Neural progenitor cell (in vitro differentiated cells): ENCODE results near the gene TBC1D2B. TPM values are rescaled to one million over a fixed set of nuclear protein-coding genes. Genes with fewer than 3 reads are reported as not detected.

Experiments used
- DNase-seq: peaks from one replicate; pipeline ENCODE4 v3.0.0-alpha.2; 2016; ENCODE audit warnings: low spot score
- H2AFZ ChIP-seq: fragments of 200-600 bp; sonication (generic); replicated peaks from 2 replicates; pipeline ENCODE4 v1.6.1; 2016; ENCODE audit warnings: antibody characterized with exemption
- H3F3A ChIP-seq: fragments of 200-600 bp; sonication (generic); 2 replicates; pipeline ENCODE4 v1.6.1; 2016; ENCODE audit warnings: antibody characterized with exemption, low read depth
- H3K27ac ChIP-seq: fragments of 200-600 bp; sonication (generic); 2 replicates; pipeline ENCODE4 v1.5.1; 2016; ENCODE audit warnings: mild to moderate bottlenecking
- H3K27me3 ChIP-seq: fragments of 200-600 bp; sonication (generic); 2 replicates; pipeline ENCODE4 v1.6.1; 2016; ENCODE audit warnings: mild to moderate bottlenecking, moderate library complexity
- H3K36me3 ChIP-seq: fragments of 200-600 bp; sonication (generic); 2 replicates; pipeline ENCODE4 v1.5.1; 2016
- H3K4me1 ChIP-seq: fragments of 200-600 bp; sonication (generic); 2 replicates; pipeline ENCODE4 v1.6.1; 2016; ENCODE audit warnings: mixed run types
- H3K4me2 ChIP-seq: fragments of 200-600 bp; sonication (generic); 2 replicates; pipeline ENCODE4 v1.6.1; 2016
- H3K4me3 ChIP-seq: fragments of 200-600 bp; sonication (generic); 2 replicates; pipeline ENCODE4 v1.5.1; 2016
- H3K79me2 ChIP-seq: fragments of 200-600 bp; sonication (generic); 2 replicates; pipeline ENCODE4 v1.6.1; 2016; ENCODE audit warnings: low read depth
- H3K9ac ChIP-seq: fragments of 200-600 bp; sonication (generic); 2 replicates; pipeline ENCODE4 v1.6.1; 2016
- H3K9me3 ChIP-seq: fragments of 200-600 bp; sonication (generic); 2 replicates; pipeline ENCODE4 v1.5.1; 2016; ENCODE audit warnings: low read depth
- H4K20me1 ChIP-seq: fragments of 200-600 bp; sonication (generic); 2 replicates; pipeline ENCODE4 v1.6.1; 2016; ENCODE audit warnings: low read depth
- H3K27ac Mint-ChIP-seq: 3 replicates; pipeline ENCODE4 v1.8.0; 2021; ENCODE audit warnings: mixed read lengths
- H3K27me3 Mint-ChIP-seq: 2 replicates; pipeline ENCODE4 v1.8.0; 2022; ENCODE audit warnings: low read depth, mild to moderate bottlenecking, inconsistent platforms, moderate library complexity, mixed read lengths; ENCODE audit not compliant: insufficient read depth
- H3K36me3 Mint-ChIP-seq: 3 replicates; pipeline ENCODE4 v1.8.0; 2021; ENCODE audit warnings: mixed read lengths
- H3K4me1 Mint-ChIP-seq: 3 replicates; pipeline ENCODE4 v1.8.0; 2021; ENCODE audit warnings: mixed read lengths
- H3K4me3 Mint-ChIP-seq: 3 replicates; pipeline ENCODE4 v1.8.0; 2021; ENCODE audit warnings: mild to moderate bottlenecking, moderate library complexity, mixed read lengths
- H3K9me3 Mint-ChIP-seq: 3 replicates; pipeline ENCODE4 v1.8.0; 2020; ENCODE audit warnings: mixed read lengths
- EZH2 ChIP-seq: fragments of 200-600 bp; sonication (generic); IDR thresholded peaks from 2 replicates; pipeline ENCODE4 v1.6.1; 2017; ENCODE audit warnings: antibody characterized with exemption, mild to moderate bottlenecking, moderate library complexity
- EZH2phosphoT487 ChIP-seq: fragments of 200-600 bp; sonication (generic); IDR thresholded peaks from 2 replicates; pipeline ENCODE4 v1.6.1; 2017; ENCODE audit warnings: antibody characterized with exemption
- total RNA-seq: library from RNA; depleted of rRNA; stranded (reverse); fragments of >200 nt; gene quantifications from 2 replicates; pipeline ENCODE4 v1.2.3, GENCODE V29; 2015; ENCODE audit warnings: low replicate concordance
- TF ChIP-seq, protein P1 (sequence below): fragments of 200-600 bp; sonication (generic); IDR thresholded peaks from 2 replicates; pipeline ENCODE4 v1.5.1; 2017; ENCODE audit warnings: antibody characterized with exemption, mild to moderate bottlenecking

TBC1D2B gene
- total RNA-seq, 1 donor from 2014 or later = 11.7 TPM

DNA sequence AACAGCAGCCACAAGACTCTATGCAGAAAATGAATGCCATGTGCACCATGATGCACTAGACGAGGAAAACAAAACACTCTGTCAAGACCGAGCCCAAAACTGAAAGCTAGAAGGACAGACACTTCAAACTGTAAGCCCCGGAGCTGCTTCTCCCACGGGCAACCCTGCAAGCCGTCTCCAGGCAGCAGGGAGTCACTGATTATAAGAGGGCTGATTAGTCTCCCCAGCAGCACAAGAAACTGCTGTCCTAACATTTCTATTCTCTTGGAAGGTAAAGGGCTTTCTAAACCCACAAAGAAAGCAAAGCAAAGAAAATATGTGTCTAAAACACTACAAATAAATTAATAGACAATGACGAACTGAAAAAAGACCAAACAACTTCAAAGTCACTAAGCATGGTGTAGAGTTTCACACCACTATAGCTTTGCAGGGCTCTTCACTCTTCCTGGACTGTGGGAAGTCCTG is 15.5 kb downstream of the TBC1D2B start:
- H3K4me1 Mint-ChIP-seq = peaks cover 14% of the 10 kb centered on the region
- TF ChIP-seq EZH2phosphoT487 (no peak), EZH2 (no peak)
- TF ChIP-seq, protein P1, sequence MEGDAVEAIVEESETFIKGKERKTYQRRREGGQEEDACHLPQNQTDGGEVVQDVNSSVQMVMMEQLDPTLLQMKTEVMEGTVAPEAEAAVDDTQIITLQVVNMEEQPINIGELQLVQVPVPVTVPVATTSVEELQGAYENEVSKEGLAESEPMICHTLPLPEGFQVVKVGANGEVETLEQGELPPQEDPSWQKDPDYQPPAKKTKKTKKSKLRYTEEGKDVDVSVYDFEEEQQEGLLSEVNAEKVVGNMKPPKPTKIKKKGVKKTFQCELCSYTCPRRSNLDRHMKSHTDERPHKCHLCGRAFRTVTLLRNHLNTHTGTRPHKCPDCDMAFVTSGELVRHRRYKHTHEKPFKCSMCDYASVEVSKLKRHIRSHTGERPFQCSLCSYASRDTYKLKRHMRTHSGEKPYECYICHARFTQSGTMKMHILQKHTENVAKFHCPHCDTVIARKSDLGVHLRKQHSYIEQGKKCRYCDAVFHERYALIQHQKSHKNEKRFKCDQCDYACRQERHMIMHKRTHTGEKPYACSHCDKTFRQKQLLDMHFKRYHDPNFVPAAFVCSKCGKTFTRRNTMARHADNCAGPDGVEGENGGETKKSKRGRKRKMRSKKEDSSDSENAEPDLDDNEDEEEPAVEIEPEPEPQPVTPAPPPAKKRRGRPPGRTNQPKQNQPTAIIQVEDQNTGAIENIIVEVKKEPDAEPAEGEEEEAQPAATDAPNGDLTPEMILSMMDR = no peak
- Histone ChIP-seq H3K27me3 (no peaks in the 10 kb centered on the region), H3K9me3 (no peaks in the 10 kb centered on the region), H3K4me2 (peak overlapping the region; percentile 33), H3K27ac (no peak overlapping the region), H3K79me2 (peaks cover 15% of the 10 kb centered on the region), H4K20me1 (peaks cover 17% of the 10 kb centered on the region), H3K9ac (no peak overlapping the region), H2AFZ (no peak overlapping the region), H3K4me3 (no peak overlapping the region), H3K4me1 (peaks cover 14% of the 10 kb centered on the region), H3F3A (peaks cover 6% of the 10 kb centered on the region), H3K36me3 (no peaks in the 10 kb centered on the region)
- H3K27ac Mint-ChIP-seq = peak overlapping the region; percentile 2
- DNase-seq = no peak
- peak overlapping the region; percentile 31 for H3K4me3 Mint-ChIP-seq
- no peaks in the 10 kb centered on the region for H3K36me3 Mint-ChIP-seq
- H3K9me3 Mint-ChIP-seq = no peaks in the 10 kb centered on the region
- H3K27me3 Mint-ChIP-seq = no peaks in the 10 kb centered on the region

DNA sequence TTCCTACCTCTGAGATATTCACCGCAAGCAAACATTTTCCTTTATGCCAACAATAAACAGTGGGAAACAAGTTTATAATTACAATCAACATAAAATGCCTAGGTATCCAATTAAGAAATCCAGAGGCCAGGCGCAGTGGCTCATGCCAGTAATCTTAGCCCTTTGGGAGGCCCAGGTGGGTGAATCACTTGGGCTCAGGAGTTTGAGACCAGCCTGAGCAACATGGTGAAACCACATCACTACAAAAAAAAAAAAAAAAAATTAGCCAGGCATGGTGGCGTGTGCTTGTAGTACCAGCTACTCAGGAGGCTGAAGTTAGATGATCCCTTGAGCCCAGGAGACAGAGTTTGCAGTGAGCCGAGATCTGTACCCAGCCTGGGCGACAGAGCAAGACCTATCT is 17.3 kb downstream of the TBC1D2B start:
- Histone ChIP-seq H3K9me3 (no peaks in the 10 kb centered on the region), H3K27me3 (no peaks in the 10 kb centered on the region), H2AFZ (no peak overlapping the region), H3F3A (no peaks in the 10 kb centered on the region), H3K27ac (no peak overlapping the region), H3K4me1 (peaks cover 18% of the 10 kb centered on the region), H3K9ac (no peak overlapping the region), H4K20me1 (peaks cover 22% of the 10 kb centered on the region), H3K4me3 (no peak overlapping the region), H3K36me3 (no peaks in the 10 kb centered on the region), H3K79me2 (peaks cover 15% of the 10 kb centered on the region), H3K4me2 (no peak overlapping the region)
- peaks cover 20% of the 10 kb centered on the region for H3K4me1 Mint-ChIP-seq
- no peaks in the 10 kb centered on the region for H3K36me3 Mint-ChIP-seq
- TF ChIP-seq EZH2 (no peak), EZH2phosphoT487 (no peak)
- TF ChIP-seq, protein P1 = no peak
- no peaks in the 10 kb centered on the region for H3K9me3 Mint-ChIP-seq
- no peaks in the 10 kb centered on the region for H3K27me3 Mint-ChIP-seq
- H3K4me3 Mint-ChIP-seq = no peak overlapping the region
- no peak overlapping the region for H3K27ac Mint-ChIP-seq
- DNase-seq = no peak

DNA sequence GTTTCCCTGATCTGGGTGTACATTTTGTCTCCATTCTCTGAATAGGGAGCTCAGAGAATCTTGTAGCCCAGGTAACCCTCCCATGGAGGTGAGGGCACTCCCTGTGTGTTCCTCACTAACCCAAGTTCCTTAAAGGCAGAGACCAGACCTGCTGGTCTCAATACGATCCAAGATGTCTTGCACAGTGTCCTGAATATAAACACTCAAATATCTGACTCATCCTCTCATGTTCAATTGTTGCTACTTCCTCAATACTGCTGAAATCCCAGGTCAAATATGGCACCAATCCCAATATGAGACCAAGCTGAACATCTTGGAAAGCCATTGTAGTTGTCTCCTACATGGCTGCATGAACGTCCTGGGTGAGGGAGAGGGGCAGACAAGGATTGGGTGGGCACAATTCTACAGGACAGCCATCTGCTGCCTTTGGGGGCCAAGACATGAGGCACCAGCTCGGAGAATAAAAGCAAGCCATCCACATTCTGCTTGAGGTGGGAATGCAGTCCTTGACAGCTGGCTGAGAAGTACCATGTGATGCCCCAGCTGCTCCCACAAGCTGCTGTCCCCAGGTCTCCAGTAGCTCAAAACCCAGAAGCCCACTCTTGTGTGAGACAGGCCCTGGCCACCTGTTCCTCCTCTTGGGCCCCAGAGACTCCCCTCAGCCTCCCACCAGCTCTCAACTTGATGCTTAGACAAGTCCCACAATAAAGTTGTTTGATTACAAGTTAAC is 18.2 kb downstream of the TBC1D2B start:
- peaks cover 15% of the 10 kb centered on the region for H3K79me2 ChIP-seq

More for the DNA sequence above, 18.2 kb downstream of the TBC1D2B start:
- Histone ChIP-seq H2AFZ (no peak overlapping the region), H3K4me1 (peaks cover 18% of the 10 kb centered on the region), H3K27me3 (no peaks in the 10 kb centered on the region), H4K20me1 (peaks cover 22% of the 10 kb centered on the region), H3F3A (no peaks in the 10 kb centered on the region), H3K9ac (no peak overlapping the region), H3K27ac (no peak overlapping the region), H3K36me3 (no peaks in the 10 kb centered on the region), H3K9me3 (no peaks in the 10 kb centered on the region), H3K4me3 (no peak overlapping the region), H3K4me2 (no peak overlapping the region)
- Mint-ChIP-seq H3K36me3 (no peaks in the 10 kb centered on the region), H3K9me3 (no peaks in the 10 kb centered on the region), H3K4me1 (peaks cover 20% of the 10 kb centered on the region), H3K27me3 (no peaks in the 10 kb centered on the region), H3K4me3 (no peak overlapping the region), H3K27ac (peak overlapping the region; percentile 5)
- no peak for TF ChIP-seq EZH2
- TF ChIP-seq, protein P1 = no peak
- TF ChIP-seq EZH2phosphoT487 = no peak
- no peak for DNase-seq
